Measurements from ENCODE around the gene PRR7.

GRCh38 chr5:177495243-177496060 is 48.8 kb downstream of the PRR7 start:
- TF ChIP-seq RAD21 (IDR thresholded peaks at IDR 0.05; ENCODE audit: low read depth), result no peak
- no peak for TF ChIP-seq YY1 (IDR thresholded peaks at IDR 0.05; ENCODE audit: low read depth)
- peak; percentile 13; the same call in 1 of the 2 replicates for TF ChIP-seq TAF1 (IDR thresholded peaks at IDR 0.05; ENCODE audit: low read depth)
- no peak for TF ChIP-seq FOXM1 (IDR thresholded peaks at IDR 0.05; ENCODE audit: borderline replicate concordance, low read depth)
- TF ChIP-seq MAX (IDR thresholded peaks at IDR 0.05), result no peak
- TF ChIP-seq, protein P1, sequence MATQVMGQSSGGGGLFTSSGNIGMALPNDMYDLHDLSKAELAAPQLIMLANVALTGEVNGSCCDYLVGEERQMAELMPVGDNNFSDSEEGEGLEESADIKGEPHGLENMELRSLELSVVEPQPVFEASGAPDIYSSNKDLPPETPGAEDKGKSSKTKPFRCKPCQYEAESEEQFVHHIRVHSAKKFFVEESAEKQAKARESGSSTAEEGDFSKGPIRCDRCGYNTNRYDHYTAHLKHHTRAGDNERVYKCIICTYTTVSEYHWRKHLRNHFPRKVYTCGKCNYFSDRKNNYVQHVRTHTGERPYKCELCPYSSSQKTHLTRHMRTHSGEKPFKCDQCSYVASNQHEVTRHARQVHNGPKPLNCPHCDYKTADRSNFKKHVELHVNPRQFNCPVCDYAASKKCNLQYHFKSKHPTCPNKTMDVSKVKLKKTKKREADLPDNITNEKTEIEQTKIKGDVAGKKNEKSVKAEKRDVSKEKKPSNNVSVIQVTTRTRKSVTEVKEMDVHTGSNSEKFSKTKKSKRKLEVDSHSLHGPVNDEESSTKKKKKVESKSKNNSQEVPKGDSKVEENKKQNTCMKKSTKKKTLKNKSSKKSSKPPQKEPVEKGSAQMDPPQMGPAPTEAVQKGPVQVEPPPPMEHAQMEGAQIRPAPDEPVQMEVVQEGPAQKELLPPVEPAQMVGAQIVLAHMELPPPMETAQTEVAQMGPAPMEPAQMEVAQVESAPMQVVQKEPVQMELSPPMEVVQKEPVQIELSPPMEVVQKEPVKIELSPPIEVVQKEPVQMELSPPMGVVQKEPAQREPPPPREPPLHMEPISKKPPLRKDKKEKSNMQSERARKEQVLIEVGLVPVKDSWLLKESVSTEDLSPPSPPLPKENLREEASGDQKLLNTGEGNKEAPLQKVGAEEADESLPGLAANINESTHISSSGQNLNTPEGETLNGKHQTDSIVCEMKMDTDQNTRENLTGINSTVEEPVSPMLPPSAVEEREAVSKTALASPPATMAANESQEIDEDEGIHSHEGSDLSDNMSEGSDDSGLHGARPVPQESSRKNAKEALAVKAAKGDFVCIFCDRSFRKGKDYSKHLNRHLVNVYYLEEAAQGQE (IDR thresholded peaks at IDR 0.05; ENCODE audit: low read depth), result no peak
- TF ChIP-seq EP300 (IDR thresholded peaks at IDR 0.05; ENCODE audit: borderline replicate concordance), result peak; percentile 44; the same call in 1 of the 2 replicates
- TF ChIP-seq, protein P2, sequence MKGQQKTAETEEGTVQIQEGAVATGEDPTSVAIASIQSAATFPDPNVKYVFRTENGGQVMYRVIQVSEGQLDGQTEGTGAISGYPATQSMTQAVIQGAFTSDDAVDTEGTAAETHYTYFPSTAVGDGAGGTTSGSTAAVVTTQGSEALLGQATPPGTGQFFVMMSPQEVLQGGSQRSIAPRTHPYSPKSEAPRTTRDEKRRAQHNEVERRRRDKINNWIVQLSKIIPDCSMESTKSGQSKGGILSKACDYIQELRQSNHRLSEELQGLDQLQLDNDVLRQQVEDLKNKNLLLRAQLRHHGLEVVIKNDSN (IDR thresholded peaks at IDR 0.05), result no peak
- peak; percentile 86 for TF ChIP-seq TEAD4 (IDR thresholded peaks at IDR 0.05)
- no peak for TF ChIP-seq CEBPB (IDR thresholded peaks at IDR 0.05)
- no peak for TF ChIP-seq NFIC (IDR thresholded peaks at IDR 0.05)
- no peak for TF ChIP-seq CREB1 (IDR thresholded peaks at IDR 0.05; ENCODE audit: low read depth)

All from Ishikawa (cell line).